HepG2 (cell line): ENCODE results near the gene ACADVL. TPM values are rescaled to one million over a fixed set of nuclear protein-coding genes. Genes with fewer than 3 reads are reported as not detected.
A peak's percentile ranks its signal among the peaks of the same experiment; 100 is the strongest.

ENCODE experiments used
- ARID3A ChIP-seq: IDR thresholded peaks from 2 replicates; pipeline ENCODE4 v1.6.1; 2012; ENCODE audit warnings: low read depth, low read length, improper control_type of control experiment
- BRD4 ChIP-seq: sonication (generic); formaldehyde crosslinking; IDR thresholded peaks from 2 replicates; pipeline ENCODE4 v1.4.0; 2020; ENCODE audit warnings: missing genetic modification reagents
- CBX1 ChIP-seq: IDR thresholded peaks from one replicate; pipeline ENCODE4 v1.6.1; 2016; ENCODE audit warnings: antibody characterized with exemption, low read depth
- CHD2 ChIP-seq: IDR thresholded peaks from 2 replicates; pipeline ENCODE4 v1.6.1; 2011; ENCODE audit warnings: low read depth, low read length, improper control_type of control experiment
- FIP1L1 ChIP-seq: fragments of 200-400 bp; formaldehyde crosslinking; IDR thresholded peaks from 2 replicates; pipeline ENCODE4 v1.6.1; 2018; ENCODE audit warnings: low read depth, mild to moderate bottlenecking, low read length, moderate library complexity, borderline replicate concordance; ENCODE audit not compliant: insufficient read depth
- GPN1 ChIP-seq: sonication (generic); formaldehyde crosslinking; IDR thresholded peaks from 2 replicates; pipeline ENCODE4 v1.5.1; 2020; ENCODE audit warnings: missing genetic modification reagents, borderline replicate concordance
- KLF16 ChIP-seq, 2 experiments: sonication (generic) in 1 of 2; formaldehyde crosslinking in 1 of 2; IDR thresholded peaks; 2 replicates each; pipeline versions ENCODE4 v1.6.1 to v1.8.0; 2016 to 2023; ENCODE audit warnings: missing genetic modification reagents in 2 of 2, missing compliant biosample characterization in 1 of 2
- TARDBP ChIP-seq: sonication (generic); formaldehyde crosslinking; IDR thresholded peaks from 2 replicates; pipeline ENCODE4 v1.8.0; 2022; ENCODE audit warnings: mild to moderate bottlenecking, missing genetic modification reagents
- TBP ChIP-seq: sonication (generic); formaldehyde crosslinking; IDR thresholded peaks from 2 replicates; pipeline ENCODE4 v1.5.0; 2020; ENCODE audit warnings: missing genetic modification reagents
- TOE1 ChIP-seq: sonication (generic); formaldehyde crosslinking; IDR thresholded peaks from 2 replicates; pipeline ENCODE4 v1.4.0; 2020; ENCODE audit warnings: mild to moderate bottlenecking, missing genetic modification reagents
- ZNF180 ChIP-seq: sonication (generic); formaldehyde crosslinking; IDR thresholded peaks from 2 replicates; pipeline ENCODE4 v1.4.0; 2020; ENCODE audit warnings: low read depth, missing genetic modification reagents, borderline replicate concordance
- ZNF580 ChIP-seq: IDR thresholded peaks from 2 replicates; pipeline ENCODE4 v1.6.1; 2016; ENCODE audit warnings: low read depth, borderline replicate concordance
- ZNF780A ChIP-seq: sonication (generic); formaldehyde crosslinking; IDR thresholded peaks from 2 replicates; pipeline ENCODE4 v1.8.0; 2022; ENCODE audit warnings: mild to moderate bottlenecking, missing genetic modification reagents, moderate library complexity
- polyA plus RNA-seq, 8 experiments: library from polyadenylated mRNA; depleted of rRNA in 3 of 8; stranded (reverse) in 7 of 8; unstranded in 1 of 8; fragments of >200 nt; fragmentation: Illumina TruSeq in 4 of 8; extraction: Trizol in 4 of 8; gene quantifications; 2 replicates each; pipeline versions ENCODE4 v1.2.1 to v1.2.3, GENCODE V29; 2011 to 2016; ENCODE audit warnings: low read depth in 4 of 8, missing spikeins in 1 of 8, mixed read lengths in 1 of 8; ENCODE audit not compliant: insufficient read depth in 1 of 8
- total RNA-seq, 5 experiments: library from RNA; depleted of rRNA; stranded (reverse); fragments of >200 nt; fragmentation: Illumina TruSeq; extraction: Trizol; gene quantifications; 2 replicates each; pipeline ENCODE4 v1.2.3, GENCODE V29; 2016; ENCODE audit warnings: low read depth in 1 of 5
- TF ChIP-seq, protein P1 (sequence below): sonication (generic); formaldehyde crosslinking; IDR thresholded peaks from 2 replicates; pipeline ENCODE4 v1.4.0; 2020; ENCODE audit warnings: missing genetic modification reagents, mild to moderate bottlenecking, borderline replicate concordance
- TF ChIP-seq, protein P2 (sequence below): sonication (generic); formaldehyde crosslinking; IDR thresholded peaks from 2 replicates; pipeline ENCODE4 v1.5.0; 2020; ENCODE audit warnings: missing genetic modification reagents
- TF ChIP-seq, protein P3 (sequence below): sonication (generic); formaldehyde crosslinking; IDR thresholded peaks from 2 replicates; pipeline ENCODE4 v1.5.1; 2020; ENCODE audit warnings: missing genetic modification reagents, mild to moderate bottlenecking, borderline replicate concordance
- TF ChIP-seq, protein P4 (sequence below): sonication (generic); formaldehyde crosslinking; IDR thresholded peaks from 2 replicates; pipeline ENCODE4 v1.5.1; 2020; ENCODE audit warnings: mild to moderate bottlenecking, missing genetic modification reagents, moderate library complexity
- TF ChIP-seq, protein P5 (sequence below): IDR thresholded peaks from 2 replicates; pipeline ENCODE4 v1.6.1; 2016

Gene ACADVL
- total and polyA plus RNA-seq, 2 of the 13 experiments (the other 11 are each of a cell fraction or from before 2014, with no cell fraction given) = 219 to 412 TPM

- no peak for TF ChIP-seq ZNF180 (CRISPR knock-in tag)
- no peak for TF ChIP-seq CBX1
- TF ChIP-seq, protein P1, sequence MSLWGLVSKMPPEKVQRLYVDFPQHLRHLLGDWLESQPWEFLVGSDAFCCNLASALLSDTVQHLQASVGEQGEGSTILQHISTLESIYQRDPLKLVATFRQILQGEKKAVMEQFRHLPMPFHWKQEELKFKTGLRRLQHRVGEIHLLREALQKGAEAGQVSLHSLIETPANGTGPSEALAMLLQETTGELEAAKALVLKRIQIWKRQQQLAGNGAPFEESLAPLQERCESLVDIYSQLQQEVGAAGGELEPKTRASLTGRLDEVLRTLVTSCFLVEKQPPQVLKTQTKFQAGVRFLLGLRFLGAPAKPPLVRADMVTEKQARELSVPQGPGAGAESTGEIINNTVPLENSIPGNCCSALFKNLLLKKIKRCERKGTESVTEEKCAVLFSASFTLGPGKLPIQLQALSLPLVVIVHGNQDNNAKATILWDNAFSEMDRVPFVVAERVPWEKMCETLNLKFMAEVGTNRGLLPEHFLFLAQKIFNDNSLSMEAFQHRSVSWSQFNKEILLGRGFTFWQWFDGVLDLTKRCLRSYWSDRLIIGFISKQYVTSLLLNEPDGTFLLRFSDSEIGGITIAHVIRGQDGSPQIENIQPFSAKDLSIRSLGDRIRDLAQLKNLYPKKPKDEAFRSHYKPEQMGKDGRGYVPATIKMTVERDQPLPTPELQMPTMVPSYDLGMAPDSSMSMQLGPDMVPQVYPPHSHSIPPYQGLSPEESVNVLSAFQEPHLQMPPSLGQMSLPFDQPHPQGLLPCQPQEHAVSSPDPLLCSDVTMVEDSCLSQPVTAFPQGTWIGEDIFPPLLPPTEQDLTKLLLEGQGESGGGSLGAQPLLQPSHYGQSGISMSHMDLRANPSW (CRISPR knock-in tag) = no peak; the same call in 1 of the 2 replicates
- TF ChIP-seq, protein P2, sequence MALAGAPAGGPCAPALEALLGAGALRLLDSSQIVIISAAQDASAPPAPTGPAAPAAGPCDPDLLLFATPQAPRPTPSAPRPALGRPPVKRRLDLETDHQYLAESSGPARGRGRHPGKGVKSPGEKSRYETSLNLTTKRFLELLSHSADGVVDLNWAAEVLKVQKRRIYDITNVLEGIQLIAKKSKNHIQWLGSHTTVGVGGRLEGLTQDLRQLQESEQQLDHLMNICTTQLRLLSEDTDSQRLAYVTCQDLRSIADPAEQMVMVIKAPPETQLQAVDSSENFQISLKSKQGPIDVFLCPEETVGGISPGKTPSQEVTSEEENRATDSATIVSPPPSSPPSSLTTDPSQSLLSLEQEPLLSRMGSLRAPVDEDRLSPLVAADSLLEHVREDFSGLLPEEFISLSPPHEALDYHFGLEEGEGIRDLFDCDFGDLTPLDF (CRISPR knock-in tag) = no peak; the same call in 1 of the 2 replicates
- peak; percentile 52; the same call in 1 of the 2 replicates for TF ChIP-seq ZNF780A (CRISPR knock-in tag)
- TF ChIP-seq, protein P3, sequence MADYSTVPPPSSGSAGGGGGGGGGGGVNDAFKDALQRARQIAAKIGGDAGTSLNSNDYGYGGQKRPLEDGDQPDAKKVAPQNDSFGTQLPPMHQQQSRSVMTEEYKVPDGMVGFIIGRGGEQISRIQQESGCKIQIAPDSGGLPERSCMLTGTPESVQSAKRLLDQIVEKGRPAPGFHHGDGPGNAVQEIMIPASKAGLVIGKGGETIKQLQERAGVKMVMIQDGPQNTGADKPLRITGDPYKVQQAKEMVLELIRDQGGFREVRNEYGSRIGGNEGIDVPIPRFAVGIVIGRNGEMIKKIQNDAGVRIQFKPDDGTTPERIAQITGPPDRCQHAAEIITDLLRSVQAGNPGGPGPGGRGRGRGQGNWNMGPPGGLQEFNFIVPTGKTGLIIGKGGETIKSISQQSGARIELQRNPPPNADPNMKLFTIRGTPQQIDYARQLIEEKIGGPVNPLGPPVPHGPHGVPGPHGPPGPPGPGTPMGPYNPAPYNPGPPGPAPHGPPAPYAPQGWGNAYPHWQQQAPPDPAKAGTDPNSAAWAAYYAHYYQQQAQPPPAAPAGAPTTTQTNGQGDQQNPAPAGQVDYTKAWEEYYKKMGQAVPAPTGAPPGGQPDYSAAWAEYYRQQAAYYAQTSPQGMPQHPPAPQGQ (CRISPR knock-in tag) = no peak
- TF ChIP-seq TARDBP (CRISPR knock-in tag) = no peak; the same call in 1 of the 2 replicates
- TF ChIP-seq ARID3A = no peak
- TF ChIP-seq BRD4 (CRISPR knock-in tag) = no peak
- TF ChIP-seq TBP (CRISPR knock-in tag) = no peak
- no peak; the same call in 1 of the 2 replicates for TF ChIP-seq CHD2
- 0 out of 4 replicates have a peak, but pooled peaks of 1 of the 2 experiments have one; percentile 46 for TF ChIP-seq KLF16 (CRISPR knock-in tag; IDR thresholded peaks at IDR 0.05)
- no peak for TF ChIP-seq TOE1 (CRISPR knock-in tag)
- TF ChIP-seq, protein P4, sequence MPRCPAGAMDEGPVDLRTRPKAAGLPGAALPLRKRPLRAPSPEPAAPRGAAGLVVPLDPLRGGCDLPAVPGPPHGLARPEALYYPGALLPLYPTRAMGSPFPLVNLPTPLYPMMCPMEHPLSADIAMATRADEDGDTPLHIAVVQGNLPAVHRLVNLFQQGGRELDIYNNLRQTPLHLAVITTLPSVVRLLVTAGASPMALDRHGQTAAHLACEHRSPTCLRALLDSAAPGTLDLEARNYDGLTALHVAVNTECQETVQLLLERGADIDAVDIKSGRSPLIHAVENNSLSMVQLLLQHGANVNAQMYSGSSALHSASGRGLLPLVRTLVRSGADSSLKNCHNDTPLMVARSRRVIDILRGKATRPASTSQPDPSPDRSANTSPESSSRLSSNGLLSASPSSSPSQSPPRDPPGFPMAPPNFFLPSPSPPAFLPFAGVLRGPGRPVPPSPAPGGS (CRISPR knock-in tag) = peak; percentile 86; the same call in 1 of the 2 replicates
- no peak for TF ChIP-seq GPN1
- no peak for TF ChIP-seq FIP1L1
- TF ChIP-seq, protein P5, sequence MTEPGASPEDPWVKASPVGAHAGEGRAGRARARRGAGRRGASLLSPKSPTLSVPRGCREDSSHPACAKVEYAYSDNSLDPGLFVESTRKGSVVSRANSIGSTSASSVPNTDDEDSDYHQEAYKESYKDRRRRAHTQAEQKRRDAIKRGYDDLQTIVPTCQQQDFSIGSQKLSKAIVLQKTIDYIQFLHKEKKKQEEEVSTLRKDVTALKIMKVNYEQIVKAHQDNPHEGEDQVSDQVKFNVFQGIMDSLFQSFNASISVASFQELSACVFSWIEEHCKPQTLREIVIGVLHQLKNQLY (CRISPR knock-in tag) = no peak
- TF ChIP-seq ZNF580 (CRISPR knock-in tag) = peak; percentile 45; the same call in 1 of the 2 replicates
These were observed at the start of gene ACADVL, which contains the start of gene DLG4 (continued) for GRCh38 chr17:7219812-7220592.
